Renal cortical epithelial cell (primary cell): Measurements from ENCODE around the gene TIMM13. TPM values are rescaled to one million over a fixed set of nuclear protein-coding genes. Genes with fewer than 3 reads are reported as not detected.
"Not testable (repeated sequence)": the region's sequence is repeated elsewhere in the genome, so short reads cannot be mapped to it uniquely, and the experiment has no call there.

Experiments
- DNase-seq: peaks from one replicate; pipeline ENCODE4 v3.0.0-alpha.2; 2011; ENCODE audit warnings: low read depth
- total RNA-seq: library from RNA; depleted of rRNA; stranded (reverse); fragments of >200 nt; gene quantifications from 2 replicates; pipeline ENCODE4 v1.2.3, GENCODE V29; 2014

The TIMM13 gene
- total RNA-seq, 1 donor from 2014 or later = 45.5 TPM

GRCh38 chr19:2415281-2415972, 12.0 kb downstream of the TIMM13 start:
- no peak for DNase-seq

- DNase-seq = no peak
These were observed 13.8 kb downstream of the TIMM13 start for GRCh38 chr19:2413629-2414028.

GRCh38 chr19:2413159-2413558, 14.2 kb downstream of the TIMM13 start:
- DNase-seq = no peak

- no peak for DNase-seq
These were observed 14.9 kb downstream of the TIMM13 start for GRCh38 chr19:2412449-2412848.

- no peak for DNase-seq
These were observed 15.7 kb downstream of the TIMM13 start for GRCh38 chr19:2411709-2412108.

GRCh38 chr19:2410023-2410422, 17.4 kb downstream of the TIMM13 start:
- DNase-seq = no peak

GRCh38 chr19:2409352-2409912, 18.0 kb downstream of the TIMM13 start:
- DNase-seq = no peak

GRCh38 chr19:2408247-2408646, 19.1 kb downstream of the TIMM13 start:
- DNase-seq = no peak

- no peak for DNase-seq
These were observed 27.8 kb downstream of the TIMM13 start for GRCh38 chr19:2399582-2399981.

GRCh38 chr19:2398735-2399305, 28.6 kb downstream of the TIMM13 start:
- DNase-seq = no peak

- not testable (repeated sequence) for DNase-seq
These were observed 30.2 kb downstream of the TIMM13 start for GRCh38 chr19:2397173-2397572.

GRCh38 chr19:2395293-2395829, 32.0 kb downstream of the TIMM13 start:
- DNase-seq = not testable (repeated sequence)

- no peak for DNase-seq
These were observed 32.7 kb downstream of the TIMM13 start for GRCh38 chr19:2394442-2395292.

GRCh38 chr19:2394054-2394441, 33.3 kb downstream of the TIMM13 start:
- DNase-seq = no peak

GRCh38 chr19:2392899-2393298, 34.5 kb downstream of the TIMM13 start:
- DNase-seq = not testable (repeated sequence)

GRCh38 chr19:2392366-2392765, 35.0 kb downstream of the TIMM13 start:
- DNase-seq = no peak

GRCh38 chr19:2391118-2391725, 36.2 kb downstream of the TIMM13 start:
- peak; percentile 74 for DNase-seq

GRCh38 chr19:2389594-2389993, 37.8 kb downstream of the TIMM13 start:
- DNase-seq = no peak

GRCh38 chr19:2387367-2388288, 39.8 kb downstream of the TIMM13 start:
- no peak for DNase-seq

- peak; percentile 94 for DNase-seq
These were observed 42.2 kb downstream of the TIMM13 start for GRCh38 chr19:2385053-2385721.
